Stimulated activated CD8-positive, alpha-beta memory T cell treated with anti-CD3 and anti-CD28 coated beads, Interleukin-7, amount 100 ng/mL, for 24 hours (primary cell): ENCODE results near the gene SQSTM1.
"Not testable (repeated sequence)": the region's sequence is repeated elsewhere in the genome, so short reads cannot be mapped to it uniquely, and the experiment has no call there.

ENCODE experiments used
- DNase-seq: peaks from one replicate; pipeline ENCODE4 v3.0.0-alpha.2; 2020; ENCODE audit warnings: low read depth

The SQSTM1 gene

DNA sequence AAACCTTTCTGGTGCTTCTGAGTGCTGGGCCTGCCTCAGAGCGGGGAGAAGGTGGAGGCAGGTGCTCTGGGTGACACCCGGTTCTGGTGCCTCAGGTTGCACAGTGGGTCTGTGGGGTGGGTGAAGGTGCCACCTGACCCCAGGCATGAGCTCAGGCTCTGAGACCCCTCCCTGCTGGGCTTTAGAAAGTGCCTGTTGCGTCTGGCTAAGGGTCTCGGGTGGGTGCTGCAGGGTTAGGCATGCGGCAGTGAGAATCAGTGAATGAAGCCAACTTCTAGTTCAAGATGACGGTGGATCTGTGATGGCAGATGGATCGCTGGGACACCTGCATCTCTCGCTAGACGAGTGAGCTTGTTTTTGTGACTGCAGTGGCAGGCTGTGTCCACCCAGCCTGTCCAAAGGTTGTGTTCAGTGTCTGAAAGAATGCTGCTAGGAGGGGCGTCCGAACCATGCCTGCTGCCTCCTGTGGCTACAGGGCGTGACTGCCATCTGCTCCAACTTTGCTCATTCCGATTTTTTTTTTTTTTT is 5.0 kb downstream of the SQSTM1 start:
- no peak for DNase-seq

DNA sequence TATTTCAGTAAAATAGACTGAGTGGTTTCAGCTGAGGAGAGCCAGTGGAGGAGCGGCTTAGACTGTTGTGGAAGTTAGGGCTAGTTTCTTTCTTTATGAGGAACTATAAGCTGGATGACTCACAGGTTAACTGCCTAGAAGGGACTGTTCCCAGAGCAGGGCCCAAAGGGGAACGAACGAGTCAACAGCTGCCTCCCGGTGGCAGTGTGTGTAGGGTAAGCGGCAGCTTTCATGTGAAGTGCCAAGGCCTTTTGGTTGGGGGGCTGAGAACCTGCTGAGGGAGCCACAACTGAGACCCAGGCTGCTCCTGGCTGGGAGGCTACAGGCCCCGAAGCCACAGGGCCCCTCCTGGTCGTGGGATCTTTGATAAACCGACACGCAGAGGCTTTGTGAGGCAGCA is 7.0 kb downstream of the SQSTM1 start:
- DNase-seq = no peak

DNA sequence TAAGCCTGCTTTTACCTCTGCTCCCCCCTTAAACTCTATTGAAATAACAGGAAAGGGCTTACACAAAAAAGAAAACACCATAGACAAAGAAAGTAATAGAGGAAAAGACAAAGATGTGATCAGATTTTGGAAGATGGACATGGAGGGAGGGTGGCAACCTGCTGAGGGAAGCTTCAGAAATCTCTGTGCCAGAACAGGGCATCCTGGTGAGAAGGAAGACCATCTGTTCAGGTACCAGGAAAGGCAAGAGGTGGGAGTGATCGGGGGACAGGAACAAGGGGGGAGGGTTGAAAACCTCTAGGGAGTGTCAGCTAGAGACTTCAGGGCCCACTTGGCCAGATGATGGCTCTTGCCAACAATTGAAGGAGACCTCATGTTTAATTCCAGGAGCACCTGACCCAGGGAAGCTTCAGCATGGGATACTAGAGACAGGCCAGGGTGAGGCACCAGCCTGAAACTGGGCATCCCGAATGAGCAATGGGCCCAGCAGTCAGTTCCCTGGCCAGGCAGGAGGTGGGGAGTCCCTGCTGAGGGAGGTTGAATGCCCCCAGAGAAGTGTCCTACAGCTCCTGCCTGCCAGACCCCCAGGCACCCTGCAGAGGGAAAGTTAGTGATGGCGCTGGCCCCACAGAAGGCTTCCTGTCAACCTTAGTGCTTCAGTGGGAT is 8.2 kb downstream of the SQSTM1 start:
- DNase-seq = no peak

DNA sequence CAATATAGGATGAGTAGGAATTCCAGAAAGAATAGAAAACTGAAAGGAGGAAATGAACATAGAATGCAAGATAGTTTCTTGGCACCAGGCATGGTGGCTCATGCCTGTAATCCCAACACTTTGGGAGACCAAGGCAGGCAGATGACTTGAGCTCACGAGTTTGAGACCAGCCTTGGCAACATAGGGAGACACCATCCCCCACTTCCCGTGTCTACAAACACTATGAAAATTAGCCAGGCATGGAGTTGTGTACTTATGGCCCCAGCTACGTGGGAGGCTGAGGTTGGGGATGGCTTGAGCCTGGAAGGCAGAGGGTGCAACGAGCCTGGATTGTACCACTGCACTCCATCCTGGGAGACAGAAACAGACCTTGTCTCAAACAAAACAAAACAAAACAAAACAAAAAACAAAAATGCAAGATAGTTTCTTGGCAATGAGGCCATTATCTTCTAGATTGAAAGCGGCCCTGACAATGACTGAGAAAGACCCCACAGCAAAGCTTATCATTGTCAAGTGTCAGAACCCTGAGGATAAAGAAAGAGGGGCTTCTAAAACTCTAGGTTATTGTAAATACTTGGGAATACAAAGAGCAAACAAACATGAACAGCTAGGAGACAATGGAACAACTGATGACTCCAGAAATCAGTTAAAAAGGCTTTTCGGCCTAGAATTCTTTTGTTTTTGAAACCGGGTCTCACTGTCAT is 9.2 kb downstream of the SQSTM1 start:
- no peak for DNase-seq

DNA sequence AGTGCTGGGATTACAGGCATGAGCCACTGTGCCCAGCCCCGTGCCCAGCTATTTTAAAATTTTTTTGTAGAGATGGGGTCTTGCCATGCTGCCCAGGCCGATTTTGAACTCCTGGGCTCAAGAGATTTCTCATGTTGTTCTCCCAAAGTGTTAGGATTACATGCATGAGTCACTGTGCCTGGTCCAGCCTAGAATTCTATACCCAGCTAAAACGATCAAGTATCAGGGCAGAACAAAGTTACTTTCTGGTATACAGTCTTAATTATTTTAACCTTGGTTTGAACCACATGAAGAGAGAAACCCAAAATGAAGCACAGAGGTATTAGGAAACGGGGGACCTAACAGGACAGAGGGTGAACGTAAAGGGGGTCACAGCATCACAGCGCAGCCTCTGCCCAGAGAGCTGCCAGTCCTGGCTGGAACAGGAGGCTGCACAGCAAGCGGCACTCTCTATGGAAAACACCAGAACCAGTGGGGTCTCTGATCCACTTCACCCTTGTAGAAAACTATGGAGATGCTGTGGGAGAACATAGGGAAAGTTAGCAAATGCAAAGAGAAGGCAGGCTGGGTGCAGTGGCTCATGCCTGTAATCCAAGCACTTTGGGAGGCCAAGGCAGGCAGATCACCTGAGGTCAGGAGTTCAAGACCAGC is 10.2 kb downstream of the SQSTM1 start:
- DNase-seq = no peak

DNA sequence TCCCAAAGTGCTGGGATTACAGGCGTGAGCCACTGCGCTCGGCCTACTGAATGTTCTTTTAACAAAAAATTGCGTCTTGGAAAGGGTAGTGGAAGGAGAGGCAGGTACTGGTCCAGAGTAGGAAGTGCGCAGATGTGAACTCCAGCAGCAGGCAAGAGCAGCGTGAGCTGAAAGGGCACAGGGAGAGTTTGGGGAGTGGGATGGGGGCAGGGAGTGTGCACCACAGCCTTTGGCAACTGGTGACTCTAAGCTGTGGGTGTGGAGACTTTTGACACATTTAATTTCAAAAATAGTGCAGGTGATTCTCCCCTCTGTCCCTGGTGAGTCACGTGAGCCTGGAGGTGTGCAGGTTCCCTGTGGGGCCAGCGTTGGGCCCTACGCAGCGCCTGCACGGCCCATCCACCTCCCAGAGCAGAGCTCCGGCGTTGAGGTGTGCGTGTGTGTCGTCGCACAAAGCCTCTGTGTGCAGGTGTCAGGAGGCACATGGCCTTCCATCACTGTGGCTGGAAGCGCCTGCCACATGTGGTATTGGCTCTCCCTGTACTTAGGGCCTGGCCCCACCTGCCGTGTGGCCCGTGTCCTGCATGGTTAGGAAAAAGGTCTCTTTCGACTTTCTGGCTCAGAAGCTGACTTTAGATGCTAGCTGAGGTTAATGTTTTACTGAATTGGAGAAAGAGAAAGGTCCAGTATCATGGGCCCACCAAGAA is 11.5 kb downstream of the SQSTM1 start:
- no peak for DNase-seq

DNA sequence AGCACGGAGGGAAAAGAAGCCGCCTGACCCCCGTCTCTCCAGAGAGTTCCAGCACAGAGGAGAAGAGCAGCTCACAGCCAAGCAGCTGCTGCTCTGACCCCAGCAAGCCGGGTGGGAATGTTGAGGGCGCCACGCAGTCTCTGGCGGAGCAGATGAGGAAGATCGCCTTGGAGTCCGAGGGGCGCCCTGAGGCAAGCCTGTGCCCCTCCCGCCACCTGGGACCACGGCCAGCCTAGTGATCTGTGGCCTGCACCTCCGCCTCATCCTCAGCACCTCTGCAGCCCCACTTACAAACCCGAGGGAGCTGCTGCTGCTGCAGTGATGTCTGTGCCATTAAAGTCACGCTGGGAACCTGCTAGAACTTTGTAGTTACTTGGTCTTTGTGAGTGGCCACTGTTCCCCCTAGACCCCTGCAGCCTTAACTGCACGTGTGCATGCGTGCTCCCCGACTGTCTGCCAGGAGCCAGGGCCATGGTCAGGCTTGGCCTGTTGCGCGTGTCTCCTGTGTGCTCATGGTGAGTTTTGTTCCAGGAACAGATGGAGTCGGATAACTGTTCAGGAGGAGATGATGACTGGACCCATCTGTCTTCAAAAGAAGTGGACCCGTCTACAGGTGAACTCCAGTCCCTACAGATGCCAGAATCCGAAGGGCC is 12.5 kb downstream of the SQSTM1 start:
- DNase-seq = no peak

DNA sequence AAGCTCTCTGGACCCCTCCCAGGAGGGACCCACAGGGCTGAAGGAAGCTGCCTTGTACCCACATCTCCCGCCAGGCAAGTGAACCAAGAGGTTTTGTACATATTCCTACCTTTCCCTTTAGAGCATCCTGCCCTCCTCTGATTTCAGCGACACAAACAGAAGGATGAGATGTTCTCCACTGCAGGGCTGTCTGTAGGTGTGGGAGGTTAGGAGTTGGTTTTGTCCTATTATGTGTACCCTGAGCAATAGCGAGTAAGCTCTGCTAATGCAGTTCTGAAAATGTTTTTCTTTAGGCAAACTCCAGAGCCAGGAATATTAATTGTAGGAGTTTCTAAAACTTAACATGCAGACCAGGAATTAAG is 13.0 kb downstream of the SQSTM1 start:
- no peak for DNase-seq

DNA sequence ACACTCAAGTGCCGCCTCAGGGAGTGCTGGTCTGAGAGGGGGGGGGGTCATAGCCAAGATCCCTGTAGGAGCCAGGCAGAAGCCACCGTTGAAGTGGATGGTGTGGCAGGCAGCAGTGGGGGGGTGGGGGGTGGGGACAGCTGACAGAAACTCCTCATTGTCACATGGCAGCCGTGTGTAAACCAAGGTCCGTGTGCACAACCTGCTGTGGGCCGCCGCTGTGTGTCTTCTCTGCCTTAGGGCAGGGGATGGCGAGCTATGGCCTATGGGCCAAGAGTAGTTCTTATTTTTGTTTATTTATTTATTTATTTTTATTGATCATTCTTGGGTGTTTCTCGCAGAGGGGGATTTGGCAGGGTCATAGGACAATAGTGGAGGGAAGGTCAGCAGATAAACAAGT is 13.4 kb downstream of the SQSTM1 start:
- DNase-seq = no peak

DNA sequence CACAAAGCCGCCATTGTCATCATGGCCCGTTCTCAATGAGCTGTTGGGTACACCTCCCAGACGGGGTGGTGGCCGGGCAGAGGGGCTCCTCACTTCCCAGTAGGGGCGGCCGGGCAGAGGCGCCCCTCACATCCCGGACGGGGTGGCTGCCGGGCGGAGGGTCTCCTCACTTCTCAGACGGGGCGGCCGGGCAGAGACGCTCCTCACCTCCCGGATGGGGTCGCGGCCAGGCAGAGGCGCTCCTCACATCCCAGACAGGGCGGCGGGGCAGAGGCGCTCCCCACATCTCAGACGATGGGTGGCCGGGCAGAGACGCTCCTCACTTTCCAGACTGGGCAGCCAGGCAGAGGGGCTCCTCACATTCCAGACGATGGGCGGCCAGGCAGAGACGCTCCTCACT is 14.2 kb downstream of the SQSTM1 start:
- not testable (repeated sequence) for DNase-seq

DNA sequence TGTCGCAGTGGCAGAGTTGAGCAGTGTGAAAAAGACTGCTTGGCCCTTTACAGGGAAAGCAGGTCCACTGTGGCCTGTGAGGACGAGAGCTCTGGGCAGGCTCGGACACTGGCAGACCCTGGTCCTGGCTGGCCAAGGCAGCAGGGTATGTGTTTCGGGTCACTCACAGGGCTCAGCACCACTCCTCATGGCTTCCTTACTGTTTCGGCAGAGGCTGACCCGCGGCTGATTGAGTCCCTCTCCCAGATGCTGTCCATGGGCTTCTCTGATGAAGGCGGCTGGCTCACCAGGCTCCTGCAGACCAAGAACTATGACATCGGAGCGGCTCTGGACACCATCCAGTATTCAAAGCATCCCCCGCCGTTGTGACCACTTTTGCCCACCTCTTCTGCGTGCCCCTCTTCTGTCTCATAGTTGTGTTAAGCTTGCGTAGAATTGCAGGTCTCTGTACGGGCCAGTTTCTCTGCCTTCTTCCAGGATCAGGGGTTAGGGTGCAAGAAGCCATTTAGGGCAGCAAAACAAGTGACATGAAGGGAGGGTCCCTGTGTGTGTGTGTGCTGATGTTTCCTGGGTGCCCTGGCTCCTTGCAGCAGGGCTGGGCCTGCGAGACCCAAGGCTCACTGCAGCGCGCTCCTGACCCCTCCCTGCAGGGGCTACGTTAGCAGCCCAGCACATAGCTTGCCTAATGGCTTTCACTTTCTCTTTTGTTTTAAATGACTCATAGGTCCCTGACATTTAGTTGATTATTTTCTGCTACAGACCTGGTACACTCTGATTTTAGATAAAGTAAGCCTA is 15.7 kb downstream of the SQSTM1 start:
- no peak for DNase-seq

DNA sequence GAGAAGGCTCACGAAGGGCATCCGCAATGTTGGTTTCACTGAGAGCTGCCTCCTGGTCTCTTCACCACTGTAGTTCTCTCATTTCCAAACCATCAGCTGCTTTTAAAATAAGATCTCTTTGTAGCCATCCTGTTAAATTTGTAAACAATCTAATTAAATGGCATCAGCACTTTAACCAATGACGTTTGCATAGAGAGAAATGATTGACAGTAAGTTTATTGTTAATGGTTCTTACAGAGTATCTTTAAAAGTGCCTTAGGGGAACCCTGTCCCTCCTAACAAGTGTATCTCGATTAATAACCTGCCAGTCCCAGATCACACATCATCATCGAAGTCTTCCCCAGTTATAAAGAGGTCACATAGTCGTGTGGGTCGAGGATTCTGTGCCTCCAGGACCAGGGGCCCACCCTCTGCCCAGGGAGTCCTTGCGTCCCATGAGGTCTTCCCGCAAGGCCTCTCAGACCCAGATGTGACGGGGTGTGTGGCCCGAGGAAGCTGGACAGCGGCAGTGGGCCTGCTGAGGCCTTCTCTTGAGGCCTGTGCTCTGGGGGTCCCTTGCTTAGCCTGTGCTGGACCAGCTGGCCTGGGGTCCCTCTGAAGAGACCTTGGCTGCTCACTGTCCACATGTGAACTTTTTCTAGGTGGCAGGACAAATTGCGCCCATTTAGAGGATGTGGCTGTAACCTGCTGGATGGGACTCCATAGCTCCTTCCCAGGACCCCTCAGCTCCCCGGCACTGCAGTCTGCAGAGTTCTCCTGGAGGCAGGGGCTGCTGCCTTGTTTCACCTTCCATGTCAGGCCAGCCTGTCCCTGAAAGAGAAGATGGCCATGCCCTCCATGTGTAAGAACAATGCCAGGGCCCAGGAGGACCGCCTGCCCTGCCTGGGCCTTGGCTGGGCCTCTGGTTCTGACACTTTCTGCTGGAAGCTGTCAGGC is 16.6 kb downstream of the SQSTM1 start:
- no peak for DNase-seq

DNA sequence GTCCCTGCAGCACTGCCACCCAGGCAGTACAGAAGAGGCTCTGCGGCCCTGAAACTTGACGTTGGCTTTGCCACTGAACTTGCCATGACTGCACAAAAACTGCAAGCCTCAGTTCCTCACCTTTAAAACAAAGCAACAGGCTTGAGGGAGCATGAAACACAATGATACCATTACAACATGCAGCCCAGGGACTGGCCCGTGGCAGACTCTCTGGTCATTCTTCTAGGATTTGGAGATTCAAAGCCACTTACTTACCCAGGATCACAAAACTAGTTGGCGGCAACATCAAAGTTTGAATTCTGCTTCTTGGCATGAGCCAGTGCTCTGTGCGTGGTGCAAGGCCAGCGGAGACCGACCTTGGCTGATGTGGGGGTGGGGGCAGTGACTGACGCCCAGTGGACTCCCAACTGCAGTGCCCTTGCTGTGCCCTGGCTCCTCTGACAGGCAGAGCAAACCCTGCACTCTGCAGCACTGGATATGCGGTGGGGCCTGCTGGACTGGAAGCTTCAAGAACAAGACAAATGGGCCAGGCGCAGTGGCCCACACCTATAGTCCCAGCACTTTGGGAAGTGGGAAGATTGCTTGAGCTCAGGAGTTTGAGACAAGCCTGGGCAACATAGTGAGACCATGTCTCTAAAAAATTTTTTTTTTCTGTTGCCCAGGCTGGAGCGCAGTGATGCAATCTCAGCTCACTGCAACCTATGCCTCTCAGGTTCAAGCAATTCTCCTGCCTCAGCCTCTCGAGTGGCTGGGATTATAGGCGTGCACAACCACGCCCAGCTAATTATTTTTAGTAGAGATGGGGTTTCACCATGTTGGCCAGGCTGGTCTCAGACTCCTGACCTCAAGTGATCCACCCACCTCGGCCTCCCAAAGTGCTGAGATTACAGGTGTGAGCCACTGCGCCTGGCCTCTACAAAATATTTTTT is 18.9 kb downstream of the SQSTM1 start:
- DNase-seq = no peak

DNA sequence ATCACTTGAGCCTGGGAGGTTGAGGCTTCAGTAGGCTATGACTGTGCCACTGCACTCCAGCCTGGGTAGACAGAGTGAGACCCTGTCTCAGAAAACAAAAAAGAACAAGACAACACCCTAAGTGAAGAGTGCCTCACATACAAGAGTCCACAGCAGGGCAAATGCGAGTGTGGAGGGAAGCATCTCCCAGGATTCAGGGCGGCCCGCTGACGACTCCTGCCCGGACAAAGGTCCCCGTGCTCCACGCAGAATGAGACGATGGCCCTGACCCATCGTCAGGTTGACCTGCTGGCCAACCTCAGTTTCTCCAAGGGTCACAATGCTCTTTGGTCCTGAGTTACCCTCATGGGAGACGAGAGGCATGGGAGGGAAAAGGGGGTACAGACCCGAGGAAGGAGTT is 19.6 kb downstream of the SQSTM1 start:
- no peak for DNase-seq

DNA sequence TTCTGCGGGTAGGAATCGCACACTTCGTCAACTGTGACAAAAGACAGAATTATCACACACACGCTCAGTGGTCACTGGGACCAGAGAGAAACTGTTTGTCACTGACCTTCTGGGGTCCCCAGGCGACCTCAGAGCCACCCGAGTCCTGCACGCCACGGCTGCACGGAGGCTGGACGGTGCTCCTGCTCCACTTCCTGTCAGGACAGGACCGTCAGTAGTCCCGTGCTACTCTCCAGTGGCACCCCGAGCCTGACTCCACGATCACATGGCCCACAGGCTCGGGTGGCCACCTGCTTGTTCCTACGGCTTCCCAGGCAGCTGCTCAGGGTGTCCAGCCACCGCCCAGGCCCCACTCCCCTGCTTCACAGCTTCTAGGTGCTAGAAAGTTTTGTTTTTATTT is 20.1 kb downstream of the SQSTM1 start:
- no peak for DNase-seq

DNA sequence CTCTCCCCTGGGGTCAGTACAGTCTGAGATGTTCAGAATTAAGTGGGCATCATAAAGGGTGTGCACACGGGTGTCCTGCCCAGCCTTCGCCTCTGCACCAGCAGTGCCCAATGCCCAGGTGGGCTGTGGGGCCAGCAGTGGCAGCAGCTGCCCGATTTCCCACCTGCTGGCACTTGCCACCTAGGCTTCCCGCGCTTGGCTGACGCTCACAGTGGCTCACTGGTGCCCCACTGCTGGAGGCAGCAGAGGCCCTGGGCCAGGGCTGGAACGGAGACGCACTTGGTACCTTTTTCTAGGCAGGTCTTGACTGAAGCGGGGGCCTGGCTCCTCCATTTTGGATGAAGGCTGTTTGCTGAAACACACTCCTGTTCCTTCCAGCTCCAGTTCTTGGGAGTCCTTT is 20.9 kb downstream of the SQSTM1 start:
- DNase-seq = no peak

DNA sequence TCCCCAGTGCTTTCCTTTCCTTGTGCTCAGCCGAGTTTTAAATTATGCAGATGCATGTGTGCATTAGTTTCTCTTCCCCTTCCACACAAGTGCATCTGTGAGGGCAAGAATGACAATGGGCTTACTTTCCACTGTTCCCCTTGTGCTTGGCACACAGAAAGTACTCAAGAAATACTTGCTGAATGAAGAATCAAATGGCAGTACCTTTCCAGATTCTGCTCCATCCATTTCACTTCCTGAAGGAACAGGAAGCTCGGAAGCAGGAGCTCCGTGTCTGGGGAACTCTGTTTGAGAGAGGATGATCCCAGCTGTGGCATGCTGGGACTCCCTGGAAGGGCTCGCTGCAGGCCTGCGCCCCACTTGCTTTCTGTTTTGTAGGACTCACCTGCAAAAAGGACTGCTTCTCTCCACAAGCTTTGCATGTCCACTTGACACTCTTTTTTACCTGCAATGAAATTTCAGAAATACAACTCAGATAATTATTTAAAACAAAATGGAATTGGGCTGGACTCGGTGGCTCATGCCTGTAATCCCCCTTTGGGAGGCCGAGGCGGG is 32.4 kb downstream of the SQSTM1 start:
- no peak for DNase-seq

DNA sequence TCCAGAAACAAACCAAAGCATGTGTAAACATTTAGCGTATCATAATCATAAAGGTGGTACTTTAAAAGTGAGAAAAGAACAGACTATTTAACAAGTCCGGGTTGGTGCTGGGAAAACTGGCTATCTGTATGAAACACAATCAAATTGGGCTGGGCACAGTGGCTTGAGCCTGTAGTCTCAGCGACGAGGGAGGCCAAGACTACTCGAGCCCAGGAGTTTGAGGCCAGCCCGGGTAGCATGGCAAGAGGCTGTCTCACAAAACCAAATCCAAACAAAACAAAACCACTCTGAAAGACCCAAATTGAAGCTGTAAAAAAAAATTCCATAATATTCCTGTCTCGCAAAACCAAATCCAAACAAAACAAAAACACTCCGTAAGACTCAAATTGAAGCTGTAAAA is 33.7 kb downstream of the SQSTM1 start:
- no peak for DNase-seq

DNA sequence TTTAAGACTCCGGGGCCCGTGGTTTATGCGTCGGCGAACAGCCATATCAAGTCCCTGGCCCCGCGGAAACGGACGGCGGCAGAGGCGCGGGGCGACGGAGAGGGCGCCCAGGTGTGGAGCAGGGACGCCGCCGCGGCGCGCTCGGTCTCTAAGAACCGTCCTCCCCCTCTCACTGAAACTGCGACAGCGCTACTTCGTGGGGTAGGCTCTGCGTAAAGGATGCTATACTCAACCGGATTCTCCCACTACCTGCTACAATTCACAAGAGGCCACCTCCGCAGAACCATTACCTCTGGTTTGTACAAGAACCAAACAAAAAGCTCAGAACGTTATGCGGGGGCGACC is 37.5 kb downstream of the SQSTM1 start:
- DNase-seq = no peak
